Uterus (tissue), 4 donors: ENCODE data around the gene SLC30A3. TPM values are rescaled to one million over a fixed set of nuclear protein-coding genes. Genes with fewer than 3 reads are reported as not detected.

ENCODE experiments used
- DNase-seq, 2 donors: peaks; one replicate each; pipeline ENCODE4 v3.0.0-alpha.2; 2019 to 2020
- H3K27ac ChIP-seq, 2 donors: fragments of 200-600 bp; sonication (generic); 1 replicate in 1 of 2; 2 replicates in 1 of 2; pipeline ENCODE4 v1.5.1; 2016 to 2018
- H3K27me3 ChIP-seq, 2 donors: fragments of 200-600 bp; sonication (generic); one replicate each; pipeline ENCODE4 v1.5.1; 2018 to 2019; ENCODE audit warnings: control low read depth in 1 of 2
- H3K36me3 ChIP-seq, 2 donors: fragments of 200-600 bp; sonication (generic); one replicate each; pipeline ENCODE4 v1.5.1; 2019; ENCODE audit warnings: control low read depth in 1 of 2
- H3K4me1 ChIP-seq, 2 donors: fragments of 200-600 bp; sonication (generic); one replicate each; pipeline ENCODE4 v1.5.1; 2018 to 2019; ENCODE audit warnings: control low read depth in 1 of 2
- H3K4me3 ChIP-seq, 2 donors: fragments of 200-600 bp; sonication (generic); 1 replicate in 1 of 2; 2 replicates in 1 of 2; pipeline ENCODE4 v1.5.1; 2018 to 2019; ENCODE audit warnings: mild to moderate bottlenecking in 1 of 2
- H3K9me3 ChIP-seq, 2 donors: fragments of 200-600 bp; sonication (generic); one replicate each; pipeline ENCODE4 v1.5.1; 2019; ENCODE audit warnings: control low read depth in 1 of 2
- CTCF ChIP-seq, 4 experiments: fragments of 200-600 bp in 2 of 4; fragments of 450-650 bp in 2 of 4; sonication (generic) in 2 of 4; IDR thresholded peaks; one replicate each; pipeline ENCODE4 v1.5.1; 2016 to 2019; ENCODE audit warnings: antibody characterized with exemption in 4 of 4, mild to moderate bottlenecking in 2 of 4, moderate library complexity in 1 of 4
- POLR2A ChIP-seq, 2 donors: fragments of 450-650 bp; IDR thresholded peaks; one replicate each; pipeline ENCODE4 v1.6.1; 2016; ENCODE audit warnings: antibody characterized with exemption in 2 of 2, mild to moderate bottlenecking in 1 of 2, moderate library complexity in 1 of 2
- intact Hi-C: fragments of 100-400 bp; cut with DNase I; formaldehyde crosslinking; loops from one replicate; pipeline ENCODE4 v1.15.1; 2023; ENCODE audit warnings: low total_unique reads
- total RNA-seq, 4 donors: library from RNA; depleted of rRNA in 3 of 4; stranded (reverse); fragments of >200 nt in 3 of 4; gene quantifications; one replicate each; pipeline versions ENCODE4 v1.1.0 to v1.2.4, GENCODE V29; 2014 to 2023
- donor health status: DM: yes; HTN: yes; CAD: no.

Gene SLC30A3, protein sequence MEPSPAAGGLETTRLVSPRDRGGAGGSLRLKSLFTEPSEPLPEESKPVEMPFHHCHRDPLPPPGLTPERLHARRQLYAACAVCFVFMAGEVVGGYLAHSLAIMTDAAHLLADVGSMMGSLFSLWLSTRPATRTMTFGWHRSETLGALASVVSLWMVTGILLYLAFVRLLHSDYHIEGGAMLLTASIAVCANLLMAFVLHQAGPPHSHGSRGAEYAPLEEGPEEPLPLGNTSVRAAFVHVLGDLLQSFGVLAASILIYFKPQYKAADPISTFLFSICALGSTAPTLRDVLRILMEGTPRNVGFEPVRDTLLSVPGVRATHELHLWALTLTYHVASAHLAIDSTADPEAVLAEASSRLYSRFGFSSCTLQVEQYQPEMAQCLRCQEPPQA
- 1 to 10 TPM in 1 of 4 donors, under 1 TPM in 2, not detected in 1; 0.35 to 2.1 (median 0.88) TPM for total RNA-seq

- H3K27me3 ChIP-seq: peaks cover 21 to 25% of the 10 kb centered on the region in 2 donors
- intact Hi-C loops: no loop called here
- DNase-seq: peak; percentile 54 to 60
Observed at GRCh38 chr2:27262379-27263286, at the start of gene SLC30A3. TSS of gene SLC30A3 (minus strand) at chr2:27263047. CDS start at chr2:27262906, 141 bp downstream.

GRCh38 chr2:27312152-27312551, 49.3 kb upstream of the SLC30A3 start:
- intact Hi-C loops: no loop called here
- H3K27me3 ChIP-seq: peaks cover 10% of the 10 kb centered on the region in 2 donors
- no peak overlapping the region for H3K27ac ChIP-seq
- TF ChIP-seq POLR2A (IDR thresholded peaks at IDR 0.05): no peak
- TF ChIP-seq CTCF (IDR thresholded peaks at IDR 0.05): no peak
- H3K9me3 ChIP-seq: no peaks in the 10 kb centered on the region
- no peaks in the 10 kb centered on the region for H3K36me3 ChIP-seq
- peaks cover 0 to 10% of the 10 kb centered on the region in 2 donors for H3K4me1 ChIP-seq
- DNase-seq: no peak
- H3K4me3 ChIP-seq: no peak overlapping the region

More at GRCh38 chr2:27262379-27263286, at the start of gene SLC30A3:
- no peaks in the 10 kb centered on the region for H3K36me3 ChIP-seq
- H3K4me3 ChIP-seq: peak within 1 kb of the TSS; percentile 16 to 36
- TF ChIP-seq CTCF (IDR thresholded peaks at IDR 0.05): no peak
- no peak for TF ChIP-seq POLR2A (IDR thresholded peaks at IDR 0.05)
- H3K9me3 ChIP-seq: no peaks in the 10 kb centered on the region
- peaks cover 0 to 23% of the 10 kb centered on the region in 2 donors for H3K4me1 ChIP-seq
- H3K27ac ChIP-seq: no peak within 1 kb of the TSS

DNA sequence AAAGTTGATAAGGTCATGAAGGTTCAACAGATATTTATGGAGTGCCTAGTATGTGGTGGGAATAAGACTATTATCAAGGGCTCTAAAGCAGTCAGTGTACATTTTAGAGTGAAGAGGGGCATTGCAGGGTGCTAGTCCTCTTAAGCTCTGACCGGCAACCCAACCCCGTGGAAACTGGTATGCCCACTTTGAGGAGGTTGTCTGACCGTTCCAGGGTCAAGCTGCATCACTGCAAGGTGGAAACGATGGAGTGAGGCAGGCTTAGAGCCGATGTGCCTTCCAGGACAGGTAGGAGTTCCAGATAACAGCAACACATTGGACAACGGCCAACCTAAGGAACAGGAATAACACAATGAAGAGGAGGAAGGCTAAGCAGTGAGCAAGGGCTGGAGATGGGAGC, 46.8 kb upstream of the SLC30A3 start:
- no peak for DNase-seq
- Histone ChIP-seq H3K27ac (no peak overlapping the region), H3K4me1 (peaks cover 0 to 16% of the 10 kb centered on the region in 2 donors), H3K4me3 (no peak overlapping the region), H3K36me3 (no peaks in the 10 kb centered on the region), H3K27me3 (peaks cover 22 to 27% of the 10 kb centered on the region in 2 donors), H3K9me3 (no peaks in the 10 kb centered on the region)
- intact Hi-C loops: no loop called here
- TF ChIP-seq POLR2A (IDR thresholded peaks at IDR 0.05) (no peak), CTCF (IDR thresholded peaks at IDR 0.05) (no peak)

GRCh38 chr2:27308359-27308881, 45.6 kb upstream of the SLC30A3 start, which contains the start of gene UCN:
TSS of gene UCN (minus strand) at chr2:27308445. CDS start at chr2:27307895, 550 bp downstream.
- peaks cover 22 to 27% of the 10 kb centered on the region in 2 donors for H3K27me3 ChIP-seq

More at GRCh38 chr2:27308359-27308881, 45.6 kb upstream of the SLC30A3 start, which contains the start of gene UCN:
- Histone ChIP-seq H3K9me3 (no peaks in the 10 kb centered on the region), H3K36me3 (no peaks in the 10 kb centered on the region), H3K4me3 (no peak within 1 kb of the TSS), H3K4me1 (peaks cover 0 to 16% of the 10 kb centered on the region in 2 donors), H3K27ac (no peak within 1 kb of the TSS)
- no peak for TF ChIP-seq CTCF (IDR thresholded peaks at IDR 0.05)
- TF ChIP-seq POLR2A (IDR thresholded peaks at IDR 0.05): no peak
- intact Hi-C loops: no loop called here
- no peak for DNase-seq
